Astrocyte (in vitro differentiated cells and primary cell): ENCODE data around the gene OR10A7. TPM values are rescaled to one million over a fixed set of nuclear protein-coding genes. Genes with fewer than 3 reads are reported as not detected.

ENCODE experiments used
- DNase-seq: peaks from one replicate; pipeline ENCODE4 v3.0.0-alpha.2; 2010; ENCODE audit warnings: low read depth
- FAIRE-seq: peaks from 2 replicates; lab custom pipeline; 2011; peaks lifted over from hg19 to GRCh38; lab: Jason Lieb, UNC
- H2AFZ ChIP-seq: 2 replicates; pipeline ENCODE4 v1.6.0; 2012; ENCODE audit warnings: low read depth, low read length, inconsistent platforms
- H3K27ac ChIP-seq: 2 replicates; pipeline ENCODE4 v1.5.1; 2011; ENCODE audit warnings: low read depth, low read length, inconsistent platforms
- H3K27me3 ChIP-seq: 2 replicates; pipeline ENCODE4 v1.6.0; 2011; ENCODE audit warnings: low read length, inconsistent platforms; ENCODE audit not compliant: insufficient read depth
- H3K36me3 ChIP-seq: 2 replicates; pipeline ENCODE4 v1.5.1; 2011; ENCODE audit warnings: low read length, inconsistent platforms; ENCODE audit not compliant: insufficient read depth
- H3K4me1 ChIP-seq: 2 replicates; pipeline ENCODE4 v1.5.1; 2011; ENCODE audit warnings: low read length, inconsistent platforms; ENCODE audit not compliant: insufficient read depth
- H3K4me2 ChIP-seq: 2 replicates; pipeline ENCODE4 v1.6.0; 2012; ENCODE audit warnings: low read length, inconsistent platforms
- H3K4me3 ChIP-seq: 2 replicates; pipeline ENCODE4 v1.5.1; 2011; ENCODE audit warnings: low read depth, mild to moderate bottlenecking, low read length, inconsistent platforms; ENCODE audit not compliant: insufficient read depth
- H3K79me2 ChIP-seq: 2 replicates; pipeline ENCODE4 v1.6.0; 2012; ENCODE audit warnings: mild to moderate bottlenecking, low read length, inconsistent platforms; ENCODE audit not compliant: insufficient read depth
- H3K9ac ChIP-seq: 2 replicates; pipeline ENCODE4 v1.6.0; 2012; ENCODE audit warnings: mild to moderate bottlenecking, low read length, inconsistent platforms
- H3K9me3 ChIP-seq: 2 replicates; pipeline ENCODE4 v1.5.1; 2012; ENCODE audit warnings: low read depth, mild to moderate bottlenecking, low read length, inconsistent platforms; ENCODE audit not compliant: insufficient read depth
- H4K20me1 ChIP-seq: 2 replicates; pipeline ENCODE4 v1.6.0; 2012; ENCODE audit warnings: low read length, inconsistent platforms; ENCODE audit not compliant: insufficient read depth
- H3K27ac Mint-ChIP-seq: one replicate; pipeline ENCODE4 v1.8.0; 2021; ENCODE audit warnings: mild to moderate bottlenecking, mixed read lengths; ENCODE audit not compliant: unreplicated experiment
- H3K27me3 Mint-ChIP-seq: one replicate; pipeline ENCODE4 v1.8.0; 2021; ENCODE audit warnings: low read depth, mixed read lengths; ENCODE audit not compliant: unreplicated experiment
- H3K36me3 Mint-ChIP-seq: one replicate; pipeline ENCODE4 v1.8.0; 2021; ENCODE audit warnings: low read depth, mixed read lengths; ENCODE audit not compliant: unreplicated experiment
- H3K4me1 Mint-ChIP-seq: one replicate; pipeline ENCODE4 v1.8.0; 2021; ENCODE audit warnings: low read depth, mixed read lengths; ENCODE audit not compliant: unreplicated experiment
- H3K4me3 Mint-ChIP-seq: one replicate; pipeline ENCODE4 v1.8.0; 2021; ENCODE audit warnings: mild to moderate bottlenecking, moderate library complexity, mixed read lengths; ENCODE audit not compliant: unreplicated experiment
- H3K9me3 Mint-ChIP-seq: one replicate; pipeline ENCODE4 v1.8.0; 2021; ENCODE audit warnings: mild to moderate bottlenecking, mixed read lengths; ENCODE audit not compliant: unreplicated experiment
- CTCF ChIP-seq: IDR thresholded peaks from 2 replicates; pipeline ENCODE4 v1.5.1; 2011; ENCODE audit warnings: low read depth, mild to moderate bottlenecking, inconsistent platforms, low read length, moderate library complexity; ENCODE audit not compliant: insufficient read depth
- EZH2 ChIP-seq: IDR thresholded peaks from 2 replicates; pipeline ENCODE4 v1.6.1; 2012; ENCODE audit warnings: mild to moderate bottlenecking, low read length, inconsistent platforms; ENCODE audit not compliant: insufficient read depth
- total RNA-seq: library from RNA; stranded (reverse); gene quantifications from 2 replicates; pipeline ENCODE4 v1.2.1, GENCODE V29; 2021

OR10A7 gene
- total RNA-seq, 1 donor from 2014 or later: not detected

GRCh38 chr12:55188974-55189556, 31.8 kb upstream of the OR10A7 start:
- no peaks in the 10 kb centered on the region for H3K4me1 ChIP-seq
- TF ChIP-seq CTCF (peak; percentile 63), EZH2 (no peak)
- no peaks in the 10 kb centered on the region for H3K79me2 ChIP-seq
- H4K20me1 ChIP-seq: no peaks in the 10 kb centered on the region
- H3K9me3 ChIP-seq: no peaks in the 10 kb centered on the region
- no peaks in the 10 kb centered on the region for H3K27me3 ChIP-seq
- H3K4me2 ChIP-seq: no peak overlapping the region
- Mint-ChIP-seq H3K9me3 (no peaks in the 10 kb centered on the region), H3K27ac (no peak overlapping the region), H3K4me1 (no peaks in the 10 kb centered on the region), H3K4me3 (no peak overlapping the region), H3K36me3 (no peaks in the 10 kb centered on the region), H3K27me3 (no peaks in the 10 kb centered on the region)
- H3K27ac ChIP-seq: no peak overlapping the region
- FAIRE-seq (peak; percentile 29), DNase-seq (peak; percentile 45)
- H3K9ac ChIP-seq: no peak overlapping the region
- H3K36me3 ChIP-seq: no peaks in the 10 kb centered on the region
- H2AFZ ChIP-seq: no peak overlapping the region
- no peak overlapping the region for H3K4me3 ChIP-seq

- no peak for FAIRE-seq
These were observed 26.4 kb upstream of the OR10A7 start for GRCh38 chr12:55194382-55194781.

More at GRCh38 chr12:55194382-55194781, 26.4 kb upstream of the OR10A7 start:
- TF ChIP-seq CTCF: no peak
- Histone ChIP-seq H3K79me2 (no peaks in the 10 kb centered on the region), H3K4me1 (no peaks in the 10 kb centered on the region), H3K36me3 (no peaks in the 10 kb centered on the region), H4K20me1 (no peaks in the 10 kb centered on the region), H2AFZ (no peak overlapping the region), H3K9ac (no peak overlapping the region), H3K27ac (no peak overlapping the region), H3K9me3 (no peaks in the 10 kb centered on the region), H3K4me3 (no peak overlapping the region), H3K4me2 (no peak overlapping the region), H3K27me3 (no peaks in the 10 kb centered on the region)
- H3K36me3 Mint-ChIP-seq: no peaks in the 10 kb centered on the region
- H3K27me3 Mint-ChIP-seq: no peaks in the 10 kb centered on the region
- H3K9me3 Mint-ChIP-seq: no peaks in the 10 kb centered on the region
- no peak for DNase-seq
- H3K27ac Mint-ChIP-seq: no peak overlapping the region
- no peak overlapping the region for H3K4me3 Mint-ChIP-seq
- no peaks in the 10 kb centered on the region for H3K4me1 Mint-ChIP-seq
